Putamen (tissue), 1 donor: ENCODE measurements around the gene TSLP.

Experiments used
- DNase-seq: peaks from one replicate; pipeline ENCODE4 v3.0.0-alpha.2; 2016; ENCODE audit warnings: low spot score

Gene TSLP

GRCh38 chr5:111099058-111099778 lies 27.7 kb downstream of the TSLP start:
- DNase-seq, result no peak

GRCh38 chr5:111106320-111106948 lies 34.9 kb downstream of the TSLP start:
- no peak for DNase-seq

- no peak for DNase-seq
Observed at GRCh38 chr5:111107371-111107770, 35.9 kb downstream of the TSLP start.

GRCh38 chr5:111111956-111112355 lies 40.4 kb downstream of the TSLP start:
- DNase-seq, result no peak

- no peak for DNase-seq
Observed at GRCh38 chr5:111113678-111114077, 42.2 kb downstream of the TSLP start.

- no peak for DNase-seq
Observed at GRCh38 chr5:111115229-111115628, 43.7 kb downstream of the TSLP start.

- DNase-seq, result peak; percentile 34
Observed at GRCh38 chr5:111116550-111116949, 45.0 kb downstream of the TSLP start.

- DNase-seq, result no peak
Observed at GRCh38 chr5:111117136-111117535, 45.6 kb downstream of the TSLP start.

- DNase-seq, result no peak
Observed at GRCh38 chr5:111119221-111119620, 47.7 kb downstream of the TSLP start.

GRCh38 chr5:111119856-111120255 lies 48.3 kb downstream of the TSLP start:
- no peak for DNase-seq

GRCh38 chr5:111120911-111121310 lies 49.4 kb downstream of the TSLP start:
- no peak for DNase-seq

- no peak for DNase-seq
Observed at GRCh38 chr5:111121926-111122325, 50.4 kb downstream of the TSLP start.

GRCh38 chr5:111122398-111122797 lies 50.9 kb downstream of the TSLP start:
- DNase-seq, result no peak

GRCh38 chr5:111124793-111125192 lies 53.3 kb downstream of the TSLP start:
- DNase-seq, result no peak

GRCh38 chr5:111126896-111127295 lies 55.4 kb downstream of the TSLP start:
- DNase-seq, result no peak
